Loucy (cell line): ENCODE measurements around the gene GRID1.

Source experiments
- H2AFZ ChIP-seq: fragments of 200-600 bp; sonication (generic); 2 replicates; pipeline ENCODE4 v1.6.0; 2016; ENCODE audit warnings: antibody characterized with exemption, mild to moderate bottlenecking, low read length, moderate library complexity
- H3F3A ChIP-seq: fragments of 200-600 bp; 2 replicates; pipeline ENCODE4 v1.6.0; 2016; ENCODE audit warnings: antibody characterized with exemption, low read depth, mild to moderate bottlenecking
- H3K27me3 ChIP-seq: fragments of 200-600 bp; sonication (generic); 2 replicates; pipeline ENCODE4 v1.6.1; 2014; ENCODE audit warnings: low read length, mild to moderate bottlenecking; ENCODE audit not compliant: insufficient read depth, poor library complexity, severe bottlenecking
- H3K36me3 ChIP-seq: fragments of 200-600 bp; sonication (generic); 2 replicates; pipeline ENCODE4 v1.6.1; 2016; ENCODE audit warnings: low read length; ENCODE audit not compliant: insufficient read depth
- H3K4me1 ChIP-seq: fragments of 200-600 bp; sonication (generic); 2 replicates; pipeline ENCODE4 v1.5.1; 2014; ENCODE audit warnings: low read length, mild to moderate bottlenecking; ENCODE audit not compliant: insufficient read depth, poor library complexity, severe bottlenecking
- H3K4me2 ChIP-seq: fragments of 200-600 bp; sonication (generic); 2 replicates; pipeline ENCODE4 v1.6.0; 2014; ENCODE audit warnings: antibody characterized with exemption, low read length, low read depth, mild to moderate bottlenecking; ENCODE audit not compliant: poor library complexity, severe bottlenecking
- H3K4me3 ChIP-seq: fragments of 200-600 bp; sonication (generic); 2 replicates; pipeline ENCODE4 v1.5.1; 2014; ENCODE audit warnings: low read length, mild to moderate bottlenecking, mixed read lengths; ENCODE audit not compliant: poor library complexity, severe bottlenecking
- H3K79me2 ChIP-seq: fragments of 200-600 bp; sonication (generic); 2 replicates; pipeline ENCODE4 v1.6.1; 2014; ENCODE audit warnings: low read length; ENCODE audit not compliant: insufficient read depth
- H3K9ac ChIP-seq: fragments of 200-600 bp; sonication (generic); 2 replicates; pipeline ENCODE4 v1.6.0; 2014; ENCODE audit warnings: mild to moderate bottlenecking, low read depth, low read length, moderate library complexity; ENCODE audit not compliant: poor library complexity, severe bottlenecking
- H3K9me2 ChIP-seq: fragments of 200-600 bp; sonication (generic); replicated peaks from 2 replicates; pipeline ENCODE4 v1.6.1; 2016; ENCODE audit warnings: low read depth, low read length, mixed read lengths
- H3K9me3 ChIP-seq: fragments of 200-600 bp; sonication (generic); 2 replicates; pipeline ENCODE4 v1.6.1; 2014; ENCODE audit warnings: mild to moderate bottlenecking, antibody characterized with exemption, low read length, low read depth; ENCODE audit not compliant: insufficient read depth
- H4K20me1 ChIP-seq: fragments of 200-600 bp; sonication (generic); 2 replicates; pipeline ENCODE4 v1.6.0; 2014; ENCODE audit warnings: antibody characterized with exemption, low read length, mild to moderate bottlenecking; ENCODE audit not compliant: insufficient read depth, poor library complexity, severe bottlenecking
- CTCF ChIP-seq: fragments of 200-600 bp; sonication (generic); conservative IDR thresholded peaks from 2 replicates; pipeline ENCODE4 v1.5.1; 2014; ENCODE audit warnings: mild to moderate bottlenecking, antibody characterized with exemption, low read length
- EZH2phosphoT487 ChIP-seq: fragments of 200-600 bp; IDR thresholded peaks from 2 replicates; pipeline ENCODE4 v1.6.1; 2018; ENCODE audit warnings: antibody characterized with exemption, mild to moderate bottlenecking, moderate library complexity, borderline replicate concordance

The GRID1 gene

GRCh38 chr10:86036544-86036831, 330.1 kb downstream of the GRID1 start:
- Histone ChIP-seq H3K4me3 (no peak overlapping the region), H3K9me2 (no peaks in the 10 kb centered on the region), H4K20me1 (no peaks in the 10 kb centered on the region), H3F3A (no peaks in the 10 kb centered on the region), H3K9ac (no peak overlapping the region), H3K27me3 (no peaks in the 10 kb centered on the region), H2AFZ (no peak overlapping the region), H3K4me1 (no peaks in the 10 kb centered on the region), H3K79me2 (no peaks in the 10 kb centered on the region), H3K4me2 (no peak overlapping the region), H3K36me3 (no peaks in the 10 kb centered on the region), H3K9me3 (no peaks in the 10 kb centered on the region)
- TF ChIP-seq EZH2phosphoT487 (no peak), CTCF (no peak)

GRCh38 chr10:86035791-86036543, 330.6 kb downstream of the GRID1 start:
- Histone ChIP-seq H3K9ac (no peak overlapping the region), H3K27me3 (no peaks in the 10 kb centered on the region), H3K79me2 (no peaks in the 10 kb centered on the region), H3F3A (no peaks in the 10 kb centered on the region), H3K4me2 (no peak overlapping the region), H3K4me3 (no peak overlapping the region), H3K9me3 (no peaks in the 10 kb centered on the region), H4K20me1 (no peaks in the 10 kb centered on the region), H3K9me2 (no peaks in the 10 kb centered on the region), H3K4me1 (no peaks in the 10 kb centered on the region), H3K36me3 (no peaks in the 10 kb centered on the region), H2AFZ (no peak overlapping the region)
- TF ChIP-seq EZH2phosphoT487 (no peak), CTCF (no peak)

- Histone ChIP-seq H3K79me2 (no peaks in the 10 kb centered on the region), H3K4me3 (no peak overlapping the region), H3K4me2 (no peak overlapping the region), H3F3A (no peaks in the 10 kb centered on the region), H3K4me1 (no peaks in the 10 kb centered on the region), H3K36me3 (no peaks in the 10 kb centered on the region), H2AFZ (no peak overlapping the region), H3K9me3 (no peaks in the 10 kb centered on the region), H4K20me1 (no peaks in the 10 kb centered on the region), H3K27me3 (no peaks in the 10 kb centered on the region), H3K9me2 (no peaks in the 10 kb centered on the region), H3K9ac (no peak overlapping the region)
- TF ChIP-seq EZH2phosphoT487 (no peak), CTCF (no peak)
Observed at GRCh38 chr10:86034710-86035109, 331.9 kb downstream of the GRID1 start.
